PC-3 (cell line): Measurements from ENCODE around the gene C19orf33.

Experiments
- EZH2 ChIP-seq: fragments of 300-600 bp; sonication (generic); IDR thresholded peaks from one replicate; pipeline ENCODE4 v1.6.1; 2017; ENCODE audit warnings: antibody characterized with exemption, mild to moderate bottlenecking, low read length; ENCODE audit not compliant: unreplicated experiment
- TF ChIP-seq, protein P1 (sequence below): fragments of 300-600 bp; sonication (generic); conservative IDR thresholded peaks from 2 replicates; pipeline ENCODE4 v1.5.1; 2017; ENCODE audit warnings: antibody characterized with exemption, low read depth, mild to moderate bottlenecking, low read length

DNA sequence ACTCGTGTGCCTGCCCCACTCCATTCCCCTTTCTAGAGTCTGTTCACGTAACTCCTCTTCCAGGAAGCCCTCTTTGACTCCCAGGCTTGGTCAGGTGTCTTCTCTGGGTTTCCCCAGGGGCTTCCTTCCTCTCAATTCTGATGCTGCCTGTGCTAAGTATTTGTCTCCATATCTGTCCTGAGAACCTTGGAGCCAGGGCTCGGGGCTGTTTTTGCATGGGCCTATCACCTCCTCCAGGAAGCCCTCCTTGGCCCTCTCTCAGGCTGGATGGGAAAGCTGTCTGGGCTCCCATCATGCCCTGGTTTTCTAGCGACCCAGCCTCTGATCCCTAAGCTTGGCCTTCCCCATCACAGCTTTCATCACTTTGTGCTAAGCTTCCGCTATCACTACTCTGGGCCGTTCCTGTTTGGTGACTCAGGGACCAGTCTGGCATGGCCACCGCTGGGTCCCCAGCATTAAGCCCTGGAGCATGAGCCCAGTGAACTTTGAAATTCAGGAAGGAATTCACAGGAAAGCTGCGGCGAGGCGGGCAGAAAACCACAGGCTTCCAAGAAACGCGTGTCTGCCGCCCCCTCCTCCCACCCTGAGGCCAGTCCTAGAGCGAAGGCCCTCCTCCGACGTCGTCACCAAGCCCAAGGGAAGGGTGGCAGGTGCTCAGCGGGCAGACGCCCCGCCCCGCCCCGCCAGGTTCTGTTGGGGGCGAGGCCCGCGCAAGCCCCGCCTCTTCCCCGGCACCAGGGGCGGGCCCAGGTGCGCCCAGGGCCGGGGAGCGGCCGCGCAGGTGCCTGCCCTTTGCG, 40.2 kb upstream of the C19orf33 start:
- TF ChIP-seq, protein P1, sequence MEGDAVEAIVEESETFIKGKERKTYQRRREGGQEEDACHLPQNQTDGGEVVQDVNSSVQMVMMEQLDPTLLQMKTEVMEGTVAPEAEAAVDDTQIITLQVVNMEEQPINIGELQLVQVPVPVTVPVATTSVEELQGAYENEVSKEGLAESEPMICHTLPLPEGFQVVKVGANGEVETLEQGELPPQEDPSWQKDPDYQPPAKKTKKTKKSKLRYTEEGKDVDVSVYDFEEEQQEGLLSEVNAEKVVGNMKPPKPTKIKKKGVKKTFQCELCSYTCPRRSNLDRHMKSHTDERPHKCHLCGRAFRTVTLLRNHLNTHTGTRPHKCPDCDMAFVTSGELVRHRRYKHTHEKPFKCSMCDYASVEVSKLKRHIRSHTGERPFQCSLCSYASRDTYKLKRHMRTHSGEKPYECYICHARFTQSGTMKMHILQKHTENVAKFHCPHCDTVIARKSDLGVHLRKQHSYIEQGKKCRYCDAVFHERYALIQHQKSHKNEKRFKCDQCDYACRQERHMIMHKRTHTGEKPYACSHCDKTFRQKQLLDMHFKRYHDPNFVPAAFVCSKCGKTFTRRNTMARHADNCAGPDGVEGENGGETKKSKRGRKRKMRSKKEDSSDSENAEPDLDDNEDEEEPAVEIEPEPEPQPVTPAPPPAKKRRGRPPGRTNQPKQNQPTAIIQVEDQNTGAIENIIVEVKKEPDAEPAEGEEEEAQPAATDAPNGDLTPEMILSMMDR, result no peak
- no peak for TF ChIP-seq EZH2
